Inflammatory macrophage (primary cell): ENCODE data around the gene EXOG.

Experiments used
- DNase-seq, 2 donors: peaks; one replicate each; pipeline ENCODE4 v3.0.0-alpha.2; 2020 to 2022

EXOG gene

GRCh38 chr3:38549082-38549481 is 52.9 kb downstream of the EXOG start:
- no peak for DNase-seq

DNA sequence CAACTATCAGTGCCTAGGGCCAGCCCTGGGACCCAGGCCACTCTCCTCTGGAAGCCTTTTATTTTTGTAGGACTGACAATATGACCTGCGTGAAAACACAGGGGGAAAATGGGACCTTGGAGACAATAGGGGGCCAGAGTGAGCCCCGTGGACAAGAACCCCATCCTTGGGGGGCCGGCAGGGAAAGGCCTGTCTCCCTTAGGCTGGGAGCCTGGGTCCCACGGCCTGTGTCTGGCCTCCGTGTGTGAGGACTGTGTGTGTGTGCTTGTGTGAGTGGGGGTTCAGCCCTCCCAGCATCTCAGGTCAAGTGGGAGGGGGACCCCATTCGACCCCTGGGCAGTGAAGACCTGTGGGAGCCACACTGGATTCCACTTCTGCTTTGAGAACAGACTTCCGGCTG is 53.3 kb downstream of the EXOG start:
- no peak for DNase-seq

GRCh38 chr3:38549957-38550840 is 54.1 kb downstream of the EXOG start:
- no peak for DNase-seq

GRCh38 chr3:38551026-38551832 is 55.1 kb downstream of the EXOG start:
- DNase-seq = no peak

GRCh38 chr3:38552364-38552763 is 56.2 kb downstream of the EXOG start:
- DNase-seq = no peak

- no peak for DNase-seq
Measured at GRCh38 chr3:38553071-38553470, 56.9 kb downstream of the EXOG start.

DNA sequence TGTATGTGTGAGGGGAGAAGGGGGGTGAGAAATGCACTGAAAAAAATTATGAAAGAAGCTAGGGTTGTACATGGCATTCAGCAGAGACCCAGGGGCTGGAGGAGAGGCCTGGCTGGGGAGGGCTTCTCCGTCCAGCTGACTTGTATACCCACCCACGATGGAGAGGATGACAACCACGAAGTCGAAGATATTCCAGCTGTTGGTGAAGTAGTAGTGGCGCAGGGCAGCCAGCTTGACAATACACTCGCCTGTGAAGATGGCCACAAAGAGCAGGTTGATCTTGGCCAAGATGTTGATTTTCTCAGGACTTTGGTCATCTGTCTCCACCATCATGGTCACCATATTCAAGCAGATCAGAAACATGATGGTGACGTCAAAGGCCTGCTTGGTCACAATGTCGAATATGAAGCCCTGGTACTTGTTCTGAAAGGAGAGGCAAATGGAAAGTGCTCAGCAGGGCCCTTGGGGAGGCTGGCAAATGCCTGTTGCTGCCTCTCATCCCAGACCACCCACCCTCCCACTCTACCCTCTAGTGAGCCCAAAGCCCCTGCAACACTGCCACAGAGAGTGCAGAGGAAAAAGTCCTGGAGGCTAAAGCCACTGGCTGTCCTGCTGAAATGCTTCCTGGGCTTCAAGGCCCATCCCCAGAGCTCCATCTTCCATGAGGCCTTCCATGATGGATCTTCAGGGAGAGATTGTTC is 58.1 kb downstream of the EXOG start:
- no peak for DNase-seq

- DNase-seq = no peak
Measured at GRCh38 chr3:38555149-38555840, 59.2 kb downstream of the EXOG start.

DNA sequence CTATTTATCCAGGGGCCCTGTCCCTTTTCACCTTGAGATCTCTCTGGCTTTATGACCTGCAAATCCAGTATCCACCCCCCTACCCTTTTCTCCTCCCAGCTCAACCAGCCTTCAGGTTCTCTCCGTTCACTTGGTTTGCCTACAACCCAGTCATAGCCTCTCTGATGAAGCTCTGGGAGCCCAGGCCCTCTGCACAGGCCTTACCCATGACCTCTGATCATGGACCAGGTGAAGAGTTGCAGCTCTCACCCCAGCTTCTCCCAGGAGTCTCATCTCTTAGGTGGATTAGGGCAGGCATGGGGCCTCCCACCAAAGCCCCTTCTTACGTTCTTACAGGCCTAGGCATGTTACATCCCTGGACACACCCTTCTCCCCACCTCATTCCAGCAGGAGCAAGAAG is 59.8 kb downstream of the EXOG start:
- DNase-seq = no peak

DNA sequence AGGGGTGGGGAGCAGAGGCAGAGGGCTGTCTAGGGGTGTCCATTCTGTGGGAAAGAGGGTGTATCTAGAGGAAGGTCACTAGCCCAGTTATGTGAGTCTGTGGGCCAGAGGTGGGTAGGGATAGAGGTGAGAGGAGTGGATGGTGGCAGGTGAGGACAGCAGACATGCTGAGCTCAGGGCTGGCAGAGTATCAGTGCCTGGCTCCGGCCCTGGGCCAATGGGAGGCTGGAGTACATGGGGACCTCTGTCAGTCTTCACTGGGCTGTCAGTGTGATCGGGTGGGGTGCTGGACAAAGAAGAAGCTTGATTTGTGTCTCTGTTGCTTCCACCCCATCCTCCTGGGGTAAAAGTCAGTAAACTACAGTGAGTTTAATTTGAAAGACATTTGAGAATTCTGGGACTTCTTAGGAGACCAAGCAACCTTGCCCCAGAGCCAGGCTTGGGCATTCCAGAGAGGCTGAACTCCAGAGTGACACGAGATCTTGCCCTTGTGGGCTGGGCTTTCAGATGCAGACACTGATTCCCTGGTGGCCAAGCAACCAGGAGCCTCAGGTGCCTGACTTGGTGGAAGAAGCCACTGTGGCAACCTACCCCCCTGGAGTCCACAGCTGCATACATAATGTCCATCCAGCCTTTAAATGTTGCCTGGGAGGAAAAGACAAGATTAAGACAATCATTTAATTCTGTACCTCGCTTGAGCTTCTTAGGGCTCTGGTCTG is 60.7 kb downstream of the EXOG start:
- no peak for DNase-seq

DNA sequence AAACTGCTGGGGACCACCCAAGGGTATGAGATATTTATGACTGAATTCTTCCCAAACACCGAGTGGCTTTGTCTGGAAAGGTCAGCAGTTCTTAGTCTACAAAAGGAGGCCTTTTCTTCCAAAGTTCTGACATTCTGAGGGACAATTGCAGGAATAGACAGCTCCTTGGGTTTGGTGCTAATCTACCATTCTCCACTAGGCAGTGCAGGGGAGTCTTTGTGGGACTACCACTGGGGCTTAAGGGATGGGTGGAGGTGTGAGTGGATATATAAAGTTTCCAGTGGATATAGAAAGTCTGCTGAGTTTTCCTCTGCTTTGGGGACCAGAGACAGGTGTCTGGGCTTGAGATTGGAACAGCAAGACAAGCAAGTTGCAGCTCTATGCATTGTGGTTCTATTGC is 62.7 kb downstream of the EXOG start:
- DNase-seq = no peak

- DNase-seq = no peak
Measured at GRCh38 chr3:38560284-38560683, 64.1 kb downstream of the EXOG start.

- DNase-seq = no peak
Measured at GRCh38 chr3:38560996-38561717, 65.0 kb downstream of the EXOG start.

- DNase-seq = no peak
Measured at GRCh38 chr3:38561746-38562466, 65.8 kb downstream of the EXOG start.

- DNase-seq = no peak
Measured at GRCh38 chr3:38562467-38562925, 66.4 kb downstream of the EXOG start.

GRCh38 chr3:38563070-38563885 is 67.1 kb downstream of the EXOG start:
- no peak for DNase-seq

DNA sequence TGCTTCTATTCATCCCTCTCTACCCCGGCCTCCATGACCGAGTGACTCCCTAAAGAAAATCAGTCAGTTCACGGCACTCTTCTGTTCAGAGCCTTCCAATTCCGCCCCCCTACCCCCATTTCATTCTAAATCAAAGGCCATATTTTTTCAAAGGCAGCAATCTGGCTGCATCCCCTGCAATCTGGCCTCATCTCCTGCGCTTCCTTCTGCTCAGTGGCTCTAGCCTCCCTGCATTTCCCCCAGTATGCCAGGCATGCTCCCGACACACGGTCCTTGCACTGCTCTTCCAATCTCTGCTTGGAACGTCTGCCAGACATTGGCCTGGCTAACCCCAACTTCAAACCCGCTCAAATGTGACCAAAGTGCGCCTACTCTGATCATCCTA is 67.7 kb downstream of the EXOG start:
- no peak for DNase-seq

GRCh38 chr3:38564631-38565338 is 68.6 kb downstream of the EXOG start:
- DNase-seq = no peak
